HEK293 (cell line): ENCODE data around the gene ANAPC2.

ENCODE experiments used
- ATF2 ChIP-seq: fragments of 450-650 bp; formaldehyde crosslinking; IDR thresholded peaks from 2 replicates; pipeline ENCODE4 v1.5.1; 2016; ENCODE audit warnings: missing biosample characterization, missing genetic modification characterization, low read depth
- CTCF ChIP-seq: fragments of 450-650 bp; formaldehyde crosslinking; IDR thresholded peaks from 2 replicates; pipeline ENCODE4 v1.5.1; 2016; ENCODE audit warnings: missing biosample characterization, missing genetic modification characterization
- KLF16 ChIP-seq: fragments of 450-650 bp; formaldehyde crosslinking; IDR thresholded peaks from 2 replicates; pipeline ENCODE4 v1.5.1; 2017; ENCODE audit warnings: missing biosample characterization, missing genetic modification characterization
- REST ChIP-seq: fragments of 450-650 bp; formaldehyde crosslinking; IDR thresholded peaks from 2 replicates; pipeline ENCODE4 v1.5.1; 2016; ENCODE audit warnings: missing biosample characterization, missing genetic modification characterization
- SETDB1 ChIP-seq: IDR thresholded peaks from one replicate; pipeline ENCODE4 v1.6.1; 2017; ENCODE audit warnings: mild to moderate bottlenecking, low read length, moderate library complexity, mixed read lengths; ENCODE audit not compliant: insufficient read length
- SP2 ChIP-seq: fragments of 450-650 bp; formaldehyde crosslinking; IDR thresholded peaks from 2 replicates; pipeline ENCODE4 v1.5.1; 2016; ENCODE audit warnings: missing biosample characterization, missing genetic modification characterization
- SP3 ChIP-seq: fragments of 450-650 bp; formaldehyde crosslinking; IDR thresholded peaks from 2 replicates; pipeline ENCODE4 v1.5.1; 2016; ENCODE audit warnings: missing biosample characterization, missing genetic modification characterization
- TCF7L2 ChIP-seq: IDR thresholded peaks from 2 replicates; pipeline ENCODE4 v1.6.1; 2011; ENCODE audit warnings: low read depth, mild to moderate bottlenecking, inconsistent platforms, low read length, moderate library complexity, borderline replicate concordance
- ZNF26 ChIP-seq: fragments of 450-650 bp; formaldehyde crosslinking; IDR thresholded peaks from 2 replicates; pipeline ENCODE4 v1.5.1; 2016; ENCODE audit warnings: missing biosample characterization, missing genetic modification characterization
- ZNF558 ChIP-seq: fragments of 450-650 bp; formaldehyde crosslinking; IDR thresholded peaks from 2 replicates; pipeline ENCODE4 v1.5.1; 2016; ENCODE audit warnings: missing biosample characterization, missing genetic modification characterization
- ZNF639 ChIP-seq: fragments of 450-650 bp; formaldehyde crosslinking; IDR thresholded peaks from 2 replicates; pipeline ENCODE4 v1.5.1; 2016; ENCODE audit warnings: missing biosample characterization, missing genetic modification characterization
- ZNF776 ChIP-seq: fragments of 450-650 bp; formaldehyde crosslinking; IDR thresholded peaks from 2 replicates; pipeline ENCODE4 v1.5.0; 2017; ENCODE audit warnings: missing biosample characterization, missing genetic modification characterization, borderline replicate concordance
- ZNF777 ChIP-seq: fragments of 450-650 bp; formaldehyde crosslinking; IDR thresholded peaks from 2 replicates; pipeline ENCODE4 v1.5.1; 2017; ENCODE audit warnings: missing biosample characterization, missing genetic modification characterization, borderline replicate concordance

GRCh38 chr9:137178201-137178938, 10.0 kb downstream of the ANAPC2 start:
- no peak for TF ChIP-seq SP2
- TF ChIP-seq REST (tag by site-specific recombination), result peak; percentile 51; the same call in 1 of the 2 replicates
- no peak for TF ChIP-seq SP3 (tag by site-specific recombination)
- TF ChIP-seq ZNF26 (tag by site-specific recombination), result no peak
- TF ChIP-seq ZNF639 (tag by site-specific recombination), result no peak
- no peak for TF ChIP-seq CTCF (tag by site-specific recombination)
- TF ChIP-seq ATF2 (tag by site-specific recombination), result no peak
- TF ChIP-seq ZNF777 (tag by site-specific recombination), result no peak
- TF ChIP-seq ZNF558 (tag by site-specific recombination), result no peak
- no peak for TF ChIP-seq KLF16 (tag by site-specific recombination)
- no peak for TF ChIP-seq TCF7L2
- TF ChIP-seq ZNF776 (tag by site-specific recombination), result no peak
- no peak for TF ChIP-seq SETDB1
